NCI-H1105 treated with DMSO at 0.1 percent for 48 hours (cell line): Measurements from ENCODE around the gene RAP1GDS1.
"Not testable (repeated sequence)": the region's sequence is repeated elsewhere in the genome, so short reads cannot be mapped to it uniquely, and the experiment has no call there.

Source experiments
- DNase-seq: peaks from one replicate; lab custom pipeline; 2025; lab: John Stamatoyannopoulos, UW

RAP1GDS1 gene

GRCh38 chr4:98287328-98287727, 26.1 kb downstream of the RAP1GDS1 start:
- DNase-seq, result no peak

- DNase-seq, result not testable (repeated sequence)
These were observed 27.5 kb downstream of the RAP1GDS1 start for GRCh38 chr4:98288671-98289070.

- DNase-seq, result no peak
These were observed 28.2 kb downstream of the RAP1GDS1 start for GRCh38 chr4:98289375-98289774.

- DNase-seq, result no peak
These were observed 29.3 kb downstream of the RAP1GDS1 start for GRCh38 chr4:98290511-98290910.

- DNase-seq, result no peak
These were observed 32.1 kb downstream of the RAP1GDS1 start for GRCh38 chr4:98293104-98293887.

- DNase-seq, result no peak
These were observed 36.8 kb downstream of the RAP1GDS1 start for GRCh38 chr4:98298022-98298421.

- DNase-seq, result no peak
These were observed 39.5 kb downstream of the RAP1GDS1 start for GRCh38 chr4:98300706-98301105.

- no peak for DNase-seq
These were observed 44.4 kb downstream of the RAP1GDS1 start for GRCh38 chr4:98305576-98305975.

GRCh38 chr4:98310867-98311266, 49.7 kb downstream of the RAP1GDS1 start:
- no peak for DNase-seq

GRCh38 chr4:98311656-98312055, 50.5 kb downstream of the RAP1GDS1 start:
- DNase-seq, result no peak

GRCh38 chr4:98314791-98315565, 53.8 kb downstream of the RAP1GDS1 start:
- no peak for DNase-seq

GRCh38 chr4:98318521-98318920, 57.3 kb downstream of the RAP1GDS1 start:
- no peak for DNase-seq

GRCh38 chr4:98319021-98319420, 57.8 kb downstream of the RAP1GDS1 start:
- no peak for DNase-seq

- no peak for DNase-seq
These were observed 65.0 kb downstream of the RAP1GDS1 start for GRCh38 chr4:98326168-98326567.

- DNase-seq, result no peak
These were observed 66.5 kb downstream of the RAP1GDS1 start for GRCh38 chr4:98327694-98328093.

GRCh38 chr4:98329879-98330640, 68.9 kb downstream of the RAP1GDS1 start:
- not testable (repeated sequence) for DNase-seq

- no peak for DNase-seq
These were observed 70.8 kb downstream of the RAP1GDS1 start for GRCh38 chr4:98332017-98332416.

- no peak for DNase-seq
These were observed 73.3 kb downstream of the RAP1GDS1 start for GRCh38 chr4:98334461-98334860.

- DNase-seq, result no peak
These were observed 77.7 kb downstream of the RAP1GDS1 start for GRCh38 chr4:98338761-98339438.

- no peak for DNase-seq
These were observed 80.1 kb downstream of the RAP1GDS1 start for GRCh38 chr4:98341309-98341708.

- no peak for DNase-seq
These were observed 82.4 kb downstream of the RAP1GDS1 start for GRCh38 chr4:98343626-98344025.

GRCh38 chr4:98345838-98346237, 84.7 kb downstream of the RAP1GDS1 start:
- no peak for DNase-seq
